ENCODE data around the gene HIGD2A.

HIGD2A gene

GRCh38 chr5:176418251-176418650 is 29.7 kb downstream of the HIGD2A start:
- DNase-seq: no peak

GRCh38 chr5:176420086-176420485 is 31.5 kb downstream of the HIGD2A start:
- no peak for DNase-seq

GRCh38 chr5:176420972-176421544 is 32.5 kb downstream of the HIGD2A start:
- no peak for DNase-seq

GRCh38 chr5:176424181-176424580 is 35.6 kb downstream of the HIGD2A start:
- DNase-seq: no peak

- DNase-seq: no peak
These were observed 36.6 kb downstream of the HIGD2A start for GRCh38 chr5:176425138-176425537.

- no peak for DNase-seq
These were observed 37.2 kb downstream of the HIGD2A start for GRCh38 chr5:176425791-176426190.

- DNase-seq: no peak
These were observed 38.3 kb downstream of the HIGD2A start for GRCh38 chr5:176426876-176427275.

- no peak for DNase-seq
These were observed 39.4 kb downstream of the HIGD2A start for GRCh38 chr5:176427971-176428370.

GRCh38 chr5:176429972-176430371 is 41.4 kb downstream of the HIGD2A start:
- no peak for DNase-seq

GRCh38 chr5:176432707-176433106 is 44.2 kb downstream of the HIGD2A start:
- DNase-seq: no peak

- no peak for DNase-seq
These were observed 48.1 kb downstream of the HIGD2A start for GRCh38 chr5:176436656-176437055.

GRCh38 chr5:176438959-176439757 is 50.6 kb downstream of the HIGD2A start:
- no peak for DNase-seq

All from C1 segment of cervical spinal cord (tissue), 14 donors.